MM.1S (cell line): ENCODE results near the gene OSBPL2.

Source experiments
- EZH2 ChIP-seq: fragments of 300-600 bp; sonication (generic); optimal IDR thresholded peaks from 2 replicates; pipeline ENCODE3; 2017; ENCODE audit warnings: low read depth, mild to moderate bottlenecking, antibody characterized with exemption, low read length, mixed read lengths
- EZH2phosphoT487 ChIP-seq: fragments of 300-600 bp; sonication (generic); IDR thresholded peaks from 2 replicates; pipeline ENCODE4 v1.6.1; 2018; ENCODE audit warnings: antibody characterized with exemption, low read length
- TF ChIP-seq, protein P1 (sequence below): fragments of 300-600 bp; sonication (generic); IDR thresholded peaks from 2 replicates; pipeline ENCODE4 v1.5.1; 2016; ENCODE audit warnings: antibody characterized with exemption, low read length, mixed read lengths

DNA sequence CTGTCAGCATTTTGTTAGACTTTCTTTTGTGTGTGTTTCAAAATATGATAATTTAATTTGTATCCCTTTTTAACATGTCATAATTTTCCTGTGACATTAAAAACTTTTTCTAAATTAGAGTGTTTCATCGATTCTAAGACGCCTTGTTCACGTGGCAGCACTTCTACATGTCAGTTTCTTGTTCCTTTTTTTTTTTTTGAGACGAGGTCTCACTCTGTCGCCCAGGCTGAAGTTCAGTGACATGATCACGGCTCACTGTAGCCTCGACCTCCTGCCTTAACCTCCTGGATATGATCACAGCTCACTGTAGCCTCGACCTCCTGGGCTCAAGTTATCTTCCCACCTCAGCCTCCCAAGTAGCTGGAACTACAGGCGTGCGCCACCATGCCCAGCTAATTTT is 36.9 kb downstream of the OSBPL2 start:
- TF ChIP-seq, protein P1, sequence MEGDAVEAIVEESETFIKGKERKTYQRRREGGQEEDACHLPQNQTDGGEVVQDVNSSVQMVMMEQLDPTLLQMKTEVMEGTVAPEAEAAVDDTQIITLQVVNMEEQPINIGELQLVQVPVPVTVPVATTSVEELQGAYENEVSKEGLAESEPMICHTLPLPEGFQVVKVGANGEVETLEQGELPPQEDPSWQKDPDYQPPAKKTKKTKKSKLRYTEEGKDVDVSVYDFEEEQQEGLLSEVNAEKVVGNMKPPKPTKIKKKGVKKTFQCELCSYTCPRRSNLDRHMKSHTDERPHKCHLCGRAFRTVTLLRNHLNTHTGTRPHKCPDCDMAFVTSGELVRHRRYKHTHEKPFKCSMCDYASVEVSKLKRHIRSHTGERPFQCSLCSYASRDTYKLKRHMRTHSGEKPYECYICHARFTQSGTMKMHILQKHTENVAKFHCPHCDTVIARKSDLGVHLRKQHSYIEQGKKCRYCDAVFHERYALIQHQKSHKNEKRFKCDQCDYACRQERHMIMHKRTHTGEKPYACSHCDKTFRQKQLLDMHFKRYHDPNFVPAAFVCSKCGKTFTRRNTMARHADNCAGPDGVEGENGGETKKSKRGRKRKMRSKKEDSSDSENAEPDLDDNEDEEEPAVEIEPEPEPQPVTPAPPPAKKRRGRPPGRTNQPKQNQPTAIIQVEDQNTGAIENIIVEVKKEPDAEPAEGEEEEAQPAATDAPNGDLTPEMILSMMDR, result no peak
- TF ChIP-seq EZH2, result no peak
- no peak for TF ChIP-seq EZH2phosphoT487
